HepG2 (cell line): Measurements from ENCODE around the gene VRK1. TPM values are rescaled to one million over a fixed set of nuclear protein-coding genes. Genes with fewer than 3 reads are reported as not detected.

Experiments used
- ATAC-seq: fragments of 200-7000 bp; cut with Tn5 transposase; 3 replicates; pipeline ENCODE4 v1.9.1; 2020; ENCODE audit warnings: mild to moderate bottlenecking, moderate library complexity
- BruUV-seq: library from RNA; stranded (reverse); fragments of 400-500 nt; replicated peaks from 2 replicates; lab custom pipeline; 2021; lab: Mats Ljungman, UMichigan
- CTCF ChIA-PET: fragments of 300-600 bp; formaldehyde crosslinking; extraction: SDS; loops from one replicate; lab custom pipeline; 2021; ENCODE audit warnings: low total read pairs, inconsistent platforms, low intra/inter-chr PET ratio; lab: Yijun Ruan, JAX
- POLR2A ChIA-PET: fragments of 350-600 bp; sonication (Branson Sonifier 250); formaldehyde crosslinking; loops from one replicate; lab custom pipeline; 2020; ENCODE audit warnings: antibody characterized with exemption, inconsistent platforms; lab: Yijun Ruan, JAX
- DNase-seq: peaks from one replicate; pipeline ENCODE4 v3.0.0-alpha.2; 2015; ENCODE audit warnings: low spot score
- FAIRE-seq: peaks from 3 replicates; lab custom pipeline; 2011; peaks lifted over from hg19 to GRCh38; lab: Jason Lieb, UNC
- H2AFZ ChIP-seq: one replicate; pipeline ENCODE4 v1.6.1; 2011; ENCODE audit warnings: low read length, inconsistent platforms
- H3K27ac ChIP-seq: fragments of 300-600 bp; 3 replicates; pipeline ENCODE4 v1.8.0; 2011; ENCODE audit warnings: mixed run types, mild to moderate bottlenecking, mixed read lengths, low read length, inconsistent platforms; ENCODE audit not compliant: insufficient read depth; ENCODE audit errors: extremely low read length
- H3K27me3 ChIP-seq, 2 experiments: fragments of 200-600 bp in 1 of 2; 2 replicates in 1 of 2; 3 replicates in 1 of 2; pipeline versions ENCODE4 v1.6.0 to v1.8.0; 2011; ENCODE audit warnings: low read length in 2 of 2, mild to moderate bottlenecking in 2 of 2, moderate library complexity in 2 of 2, inconsistent platforms in 1 of 2; ENCODE audit not compliant: insufficient read depth in 2 of 2, control insufficient read depth in 1 of 2
- H3K36me3 ChIP-seq, 2 experiments: fragments of 200-600 bp in 1 of 2; replicated peaks in 1 of 2; 2 replicates in 1 of 2; 3 replicates in 1 of 2; pipeline versions ENCODE4 v1.5.1 to v1.8.0; 2011; ENCODE audit warnings: low read length in 2 of 2, inconsistent platforms in 1 of 2; ENCODE audit not compliant: insufficient read depth in 2 of 2, control insufficient read depth in 1 of 2
- H3K4me1 ChIP-seq: 2 replicates; pipeline ENCODE4 v1.5.1; 2012; ENCODE audit warnings: low read length, inconsistent platforms; ENCODE audit not compliant: insufficient read depth
- H3K4me2 ChIP-seq: 2 replicates; pipeline ENCODE4 v1.6.0; 2011; ENCODE audit warnings: low read depth, low read length, inconsistent platforms
- H3K4me3 ChIP-seq, 3 experiments: fragments of 200-600 bp in 1 of 3; sonication (generic), shearing (Covaris generic) in 1 of 3; replicated peaks in 1 of 3; 2 replicates each; pipeline ENCODE4 v1.5.1; 2011 to 2016; ENCODE audit warnings: low read length in 3 of 3, inconsistent platforms in 2 of 3, low read depth in 2 of 3, mild to moderate bottlenecking in 2 of 3, control low read depth in 1 of 3, mixed read lengths in 1 of 3; ENCODE audit not compliant: insufficient read depth in 1 of 3
- H3K79me2 ChIP-seq: one replicate; pipeline ENCODE4 v1.6.1; 2011; ENCODE audit warnings: low read length, inconsistent platforms; ENCODE audit not compliant: insufficient read depth
- H3K9ac ChIP-seq: 2 replicates; pipeline ENCODE4 v1.6.0; 2011; ENCODE audit warnings: mild to moderate bottlenecking, low read depth, low read length, inconsistent platforms; ENCODE audit not compliant: insufficient read depth
- H3K9me3 ChIP-seq: 2 replicates; pipeline ENCODE4 v1.5.1; 2012; ENCODE audit warnings: mild to moderate bottlenecking, low read length
- H4K20me1 ChIP-seq: 2 replicates; pipeline ENCODE4 v1.6.0; 2011; ENCODE audit warnings: inconsistent platforms, mild to moderate bottlenecking, low read length, moderate library complexity; ENCODE audit not compliant: insufficient read depth
- BATF2 ChIP-seq: sonication (generic); formaldehyde crosslinking; IDR thresholded peaks from 2 replicates; pipeline ENCODE4 v1.8.0; 2022; ENCODE audit warnings: mild to moderate bottlenecking, missing genetic modification reagents, moderate library complexity
- MTA1 ChIP-seq: sonication (generic); formaldehyde crosslinking; IDR thresholded peaks from 2 replicates; pipeline ENCODE4 v1.4.0; 2020; ENCODE audit warnings: missing genetic modification reagents, mild to moderate bottlenecking, borderline replicate concordance
- MTA3 ChIP-seq: sonication (generic); formaldehyde crosslinking; IDR thresholded peaks from 2 replicates; pipeline ENCODE4 v1.4.0; 2020; ENCODE audit warnings: missing genetic modification reagents
- MYC ChIP-seq: sonication (generic); formaldehyde crosslinking; IDR thresholded peaks from 2 replicates; pipeline ENCODE4 v1.9.0; 2021; ENCODE audit warnings: missing genetic modification reagents, borderline replicate concordance
- PRDM4 ChIP-seq: sonication (generic); formaldehyde crosslinking; IDR thresholded peaks from 2 replicates; pipeline ENCODE4 v1.9.0; 2021; ENCODE audit warnings: missing genetic modification reagents, borderline replicate concordance
- SIN3A ChIP-seq: IDR thresholded peaks from 2 replicates; pipeline ENCODE4 v1.6.1; 2011; ENCODE audit warnings: low read depth, mild to moderate bottlenecking, control low read depth, low read length, borderline replicate concordance
- TEAD3 ChIP-seq: optimal IDR thresholded peaks from 2 replicates; pipeline ENCODE3; 2016; ENCODE audit warnings: borderline replicate concordance
- TGIF2 ChIP-seq: IDR thresholded peaks from 2 replicates; pipeline ENCODE4 v1.6.1; 2016; ENCODE audit warnings: control low read depth, missing compliant biosample characterization
- ZNF234 ChIP-seq: sonication (generic); formaldehyde crosslinking; conservative IDR thresholded peaks from 2 replicates; pipeline ENCODE4 v1.5.1; 2020; ENCODE audit warnings: mild to moderate bottlenecking, missing genetic modification reagents
- ZNF30 ChIP-seq: sonication (generic); formaldehyde crosslinking; IDR thresholded peaks from 2 replicates; pipeline ENCODE4 v1.5.0; 2020; ENCODE audit warnings: mild to moderate bottlenecking, missing genetic modification reagents
- ZNF687 ChIP-seq: sonication (generic); formaldehyde crosslinking; IDR thresholded peaks from 2 replicates; pipeline ENCODE4 v1.5.1; 2020; ENCODE audit warnings: mild to moderate bottlenecking, missing genetic modification reagents, moderate library complexity
- ZNF704 ChIP-seq: sonication (generic); formaldehyde crosslinking; IDR thresholded peaks from 2 replicates; pipeline ENCODE4 v1.8.1; 2023; ENCODE audit warnings: mild to moderate bottlenecking, inconsistent platforms, moderate library complexity, missing genetic modification reagents, borderline replicate concordance
- ZSCAN21 ChIP-seq: sonication (generic); formaldehyde crosslinking; IDR thresholded peaks from 2 replicates; pipeline ENCODE4 v1.8.0; 2022; ENCODE audit warnings: mild to moderate bottlenecking, missing genetic modification reagents, moderate library complexity, borderline replicate concordance
- WGBS: methylation state at CpG from one replicate; pipeline ENCODE4 v1.1.6; 2017; ENCODE audit warnings: low lambda C conversion rate; 5-methylcytosine and 5-hydroxymethylcytosine counted together
- in situ Hi-C: cut with HindIII; loops from 2 replicates; pipeline ENCODE4 v1.10.0; 2017; ENCODE audit warnings: low pct_unique_long_range_greater_than_20kb; ENCODE audit not compliant: extremely low pct_ligation_motif_present
- intact Hi-C: fragments of 100-400 bp; cut with micrococcal nuclease; formaldehyde crosslinking; loops from one replicate; pipeline ENCODE4 v1.10.0; 2022; ENCODE audit not compliant: unreplicated experiment
- polyA plus RNA-seq, 8 experiments: library from polyadenylated mRNA; depleted of rRNA in 3 of 8; stranded (reverse) in 7 of 8; unstranded in 1 of 8; fragments of >200 nt; fragmentation: Illumina TruSeq in 4 of 8; extraction: Trizol in 4 of 8; gene quantifications; 2 replicates each; pipeline versions ENCODE4 v1.2.1 to v1.2.3, GENCODE V29; 2011 to 2016; ENCODE audit warnings: low read depth in 4 of 8, missing spikeins in 1 of 8, mixed read lengths in 1 of 8; ENCODE audit not compliant: insufficient read depth in 1 of 8
- total RNA-seq, 5 experiments: library from RNA; depleted of rRNA; stranded (reverse); fragments of >200 nt; fragmentation: Illumina TruSeq; extraction: Trizol; gene quantifications; 2 replicates each; pipeline ENCODE4 v1.2.3, GENCODE V29; 2016; ENCODE audit warnings: low read depth in 1 of 5

Gene VRK1
- total and polyA plus RNA-seq, 2 of the 13 experiments (the other 11 are each of a cell fraction or from before 2014, with no cell fraction given) = 7.9 to 51.3 TPM

- in situ Hi-C loops (no loop called here), intact Hi-C loops (loop anchor here (1.0 kb wide), 1 partner anchor 56 kb away; no protein-coding TSS in a partner anchor)
- peak; percentile 46 for ATAC-seq
- H2AFZ ChIP-seq = peak overlapping the region; percentile 7
- no peaks in the 10 kb centered on the region for H3K36me3 ChIP-seq
- H3K9me3 ChIP-seq = no peaks in the 10 kb centered on the region
- BruUV-seq = TSS peak; percentile 57
- H3K4me1 ChIP-seq = peaks cover 34% of the 10 kb centered on the region
- peak overlapping the region; percentile 73 to 90 (median 84) for H3K4me3 ChIP-seq
- ChIA-PET CTCF (no interaction called here), POLR2A (interaction anchor here (1.6 kb wide), 1 partner anchor 9 kb away, joined by 4 read pairs; no protein-coding TSS in a partner anchor)
- no peaks in the 10 kb centered on the region for H4K20me1 ChIP-seq
- peak; percentile 20 for DNase-seq
- peak overlapping the region; percentile 64 for H3K9ac ChIP-seq
- WGBS = under 1% methylated on average over 14 of the region's 59 CpGs
- H3K27me3 ChIP-seq = no peaks in the 10 kb centered on the region; a peak in 1 of 5 replicates
- peaks cover 49% of the 10 kb centered on the region for H3K79me2 ChIP-seq
- H3K27ac ChIP-seq = peak overlapping the region; percentile 74
- peak overlapping the region; percentile 79 for H3K4me2 ChIP-seq
- FAIRE-seq = no peak
- TF ChIP-seq SIN3A = peak; percentile 54; the same call in 1 of the 2 replicates
- peak; percentile 38; the same call in 1 of the 2 replicates for TF ChIP-seq BATF2 (CRISPR knock-in tag)
- peak; percentile 73 for TF ChIP-seq ZNF687 (CRISPR knock-in tag)
- peak; percentile 11 for TF ChIP-seq TEAD3 (CRISPR knock-in tag)
- no peak for TF ChIP-seq PRDM4
- TF ChIP-seq ZNF234 (CRISPR knock-in tag) = 0 out of 2 replicates have a peak, but pooled peaks have one; percentile 21
- TF ChIP-seq ZNF704 (CRISPR knock-in tag) = no peak
- no peak for TF ChIP-seq MYC (CRISPR knock-in tag)
- 0 out of 2 replicates have a peak, but pooled peaks have one; percentile 50 for TF ChIP-seq ZNF30 (CRISPR knock-in tag)
- no peak for TF ChIP-seq MTA3
- TF ChIP-seq ZSCAN21 (CRISPR knock-in tag) = 0 out of 2 replicates have a peak, but pooled peaks have one; percentile 2
- TF ChIP-seq TGIF2 (CRISPR knock-in tag) = 0 out of 2 replicates have a peak, but pooled peaks have one; percentile 20
- peak; percentile 52; the same call in 1 of the 2 replicates for TF ChIP-seq MTA1 (CRISPR knock-in tag)
Measured at GRCh38 chr14:96797582-96798349, 584 bp downstream of the VRK1 start.
